ENCODE results near the gene LARGE1.

LARGE1 gene

DNA sequence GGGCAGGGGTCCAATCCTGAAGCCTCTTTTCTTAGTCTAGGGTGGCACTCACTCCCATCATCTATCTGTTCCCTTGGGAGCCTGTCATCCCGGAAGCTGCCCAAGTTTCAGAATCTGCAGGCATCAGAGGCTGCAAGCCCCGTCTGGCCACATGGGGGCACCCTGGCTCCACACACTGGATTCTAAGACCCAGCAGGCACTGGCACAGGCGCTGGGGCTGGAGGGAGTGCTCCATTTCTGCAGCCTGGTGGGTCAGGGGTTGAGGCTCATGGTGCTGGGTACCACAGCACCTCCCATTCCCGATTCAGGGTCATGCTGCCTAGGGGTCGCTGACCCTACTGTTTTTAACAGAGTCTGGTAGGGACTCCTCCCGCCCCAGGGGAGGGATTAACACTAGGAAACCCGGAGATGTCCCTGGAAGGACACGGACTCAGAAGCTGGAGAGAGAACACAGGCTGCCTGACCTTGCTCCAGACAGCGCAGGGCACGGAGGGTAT is 618.2 kb downstream of the LARGE1 start:
- TF ChIP-seq POLR2AphosphoS5 (IDR thresholded peaks at IDR 0.05; ENCODE audit: low read depth, low read length), result no peak
- TF ChIP-seq SIN3A (IDR thresholded peaks at IDR 0.05; ENCODE audit: borderline replicate concordance, insufficient read depth, low read length), result no peak
- TF ChIP-seq TAF1 (IDR thresholded peaks at IDR 0.05; ENCODE audit: borderline replicate concordance, insufficient read depth, low read length), result no peak
- TF ChIP-seq, protein P1, sequence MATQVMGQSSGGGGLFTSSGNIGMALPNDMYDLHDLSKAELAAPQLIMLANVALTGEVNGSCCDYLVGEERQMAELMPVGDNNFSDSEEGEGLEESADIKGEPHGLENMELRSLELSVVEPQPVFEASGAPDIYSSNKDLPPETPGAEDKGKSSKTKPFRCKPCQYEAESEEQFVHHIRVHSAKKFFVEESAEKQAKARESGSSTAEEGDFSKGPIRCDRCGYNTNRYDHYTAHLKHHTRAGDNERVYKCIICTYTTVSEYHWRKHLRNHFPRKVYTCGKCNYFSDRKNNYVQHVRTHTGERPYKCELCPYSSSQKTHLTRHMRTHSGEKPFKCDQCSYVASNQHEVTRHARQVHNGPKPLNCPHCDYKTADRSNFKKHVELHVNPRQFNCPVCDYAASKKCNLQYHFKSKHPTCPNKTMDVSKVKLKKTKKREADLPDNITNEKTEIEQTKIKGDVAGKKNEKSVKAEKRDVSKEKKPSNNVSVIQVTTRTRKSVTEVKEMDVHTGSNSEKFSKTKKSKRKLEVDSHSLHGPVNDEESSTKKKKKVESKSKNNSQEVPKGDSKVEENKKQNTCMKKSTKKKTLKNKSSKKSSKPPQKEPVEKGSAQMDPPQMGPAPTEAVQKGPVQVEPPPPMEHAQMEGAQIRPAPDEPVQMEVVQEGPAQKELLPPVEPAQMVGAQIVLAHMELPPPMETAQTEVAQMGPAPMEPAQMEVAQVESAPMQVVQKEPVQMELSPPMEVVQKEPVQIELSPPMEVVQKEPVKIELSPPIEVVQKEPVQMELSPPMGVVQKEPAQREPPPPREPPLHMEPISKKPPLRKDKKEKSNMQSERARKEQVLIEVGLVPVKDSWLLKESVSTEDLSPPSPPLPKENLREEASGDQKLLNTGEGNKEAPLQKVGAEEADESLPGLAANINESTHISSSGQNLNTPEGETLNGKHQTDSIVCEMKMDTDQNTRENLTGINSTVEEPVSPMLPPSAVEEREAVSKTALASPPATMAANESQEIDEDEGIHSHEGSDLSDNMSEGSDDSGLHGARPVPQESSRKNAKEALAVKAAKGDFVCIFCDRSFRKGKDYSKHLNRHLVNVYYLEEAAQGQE (IDR thresholded peaks at IDR 0.05; ENCODE audit: insufficient read depth in 1 of 2, low read depth in 2 of 2, low read length in 2 of 2), result no peak
- no peak for TF ChIP-seq FOXP2 (optimal IDR thresholded peaks at IDR 0.05; ENCODE audit: borderline replicate concordance, extremely low read depth, extremely low read length, insufficient read depth)

DNA sequence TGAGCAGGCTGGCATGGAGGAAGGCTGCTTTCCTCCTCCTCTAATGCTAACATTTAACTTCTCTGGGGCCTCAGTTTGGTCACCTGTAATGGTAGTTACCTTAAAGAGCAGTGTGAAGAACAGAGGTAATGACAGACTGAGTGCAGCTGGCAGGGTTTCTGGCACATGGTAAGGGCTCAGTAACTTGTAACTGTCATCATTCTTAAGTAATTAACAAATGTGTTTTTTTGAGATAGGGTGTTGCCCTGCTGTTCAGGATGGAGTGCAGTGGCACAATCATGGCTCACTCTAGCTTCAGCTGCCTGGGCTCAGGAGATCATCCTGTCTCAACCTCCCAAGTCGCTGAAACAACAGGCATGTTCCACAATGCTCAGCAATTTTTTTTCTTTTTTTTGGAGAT is 620.1 kb downstream of the LARGE1 start:
- TF ChIP-seq, protein P1 (IDR thresholded peaks at IDR 0.05; ENCODE audit: insufficient read depth in 1 of 2, low read depth in 2 of 2, low read length in 2 of 2), result no peak
- TF ChIP-seq POLR2AphosphoS5 (IDR thresholded peaks at IDR 0.05; ENCODE audit: low read depth, low read length) (no peak), FOXP2 (optimal IDR thresholded peaks at IDR 0.05; ENCODE audit: borderline replicate concordance, extremely low read depth, extremely low read length, insufficient read depth) (no peak), SIN3A (IDR thresholded peaks at IDR 0.05; ENCODE audit: borderline replicate concordance, insufficient read depth, low read length) (no peak), TAF1 (IDR thresholded peaks at IDR 0.05; ENCODE audit: borderline replicate concordance, insufficient read depth, low read length) (no peak)

DNA sequence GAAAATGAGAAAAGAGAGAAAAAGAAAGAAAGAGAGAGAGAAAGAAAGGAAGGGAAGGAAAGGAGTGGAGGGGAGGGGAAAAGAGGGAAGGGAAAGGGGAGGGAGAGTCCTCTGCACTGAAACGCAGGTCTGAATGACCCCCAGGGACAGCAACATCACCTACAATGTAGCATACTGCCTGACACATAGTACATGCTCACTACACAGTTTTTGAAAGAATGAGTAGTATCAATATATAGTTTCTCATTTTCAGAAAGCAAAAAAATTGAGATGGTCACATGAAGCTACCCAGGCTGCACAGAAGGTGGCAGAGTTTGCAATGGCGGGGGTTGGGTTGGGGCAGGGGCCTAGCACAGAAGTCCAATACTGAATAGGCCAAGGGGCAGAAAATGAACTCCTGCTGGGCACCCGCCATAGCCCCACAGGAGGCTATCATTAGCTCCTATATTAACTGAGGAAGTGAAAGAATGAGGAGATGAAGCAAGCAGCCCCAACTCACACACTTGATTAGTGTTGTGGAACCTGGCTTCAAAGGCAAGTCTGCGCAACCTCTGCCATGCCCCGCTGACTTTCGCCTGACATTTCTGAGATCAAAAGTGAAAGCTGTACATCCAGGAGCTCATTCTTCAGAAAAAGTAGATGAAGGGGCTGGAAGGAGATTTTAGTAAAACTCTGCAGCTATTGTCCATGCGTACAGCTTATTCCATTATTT is 620.9 kb downstream of the LARGE1 start:
- TF ChIP-seq TAF1 (IDR thresholded peaks at IDR 0.05; ENCODE audit: borderline replicate concordance, insufficient read depth, low read length), result no peak
- TF ChIP-seq, protein P1 (IDR thresholded peaks at IDR 0.05; ENCODE audit: insufficient read depth in 1 of 2, low read depth in 2 of 2, low read length in 2 of 2), result no peak
- no peak for TF ChIP-seq FOXP2 (optimal IDR thresholded peaks at IDR 0.05; ENCODE audit: borderline replicate concordance, extremely low read depth, extremely low read length, insufficient read depth)
- TF ChIP-seq POLR2AphosphoS5 (IDR thresholded peaks at IDR 0.05; ENCODE audit: low read depth, low read length), result no peak
- TF ChIP-seq SIN3A (IDR thresholded peaks at IDR 0.05; ENCODE audit: borderline replicate concordance, insufficient read depth, low read length), result no peak

DNA sequence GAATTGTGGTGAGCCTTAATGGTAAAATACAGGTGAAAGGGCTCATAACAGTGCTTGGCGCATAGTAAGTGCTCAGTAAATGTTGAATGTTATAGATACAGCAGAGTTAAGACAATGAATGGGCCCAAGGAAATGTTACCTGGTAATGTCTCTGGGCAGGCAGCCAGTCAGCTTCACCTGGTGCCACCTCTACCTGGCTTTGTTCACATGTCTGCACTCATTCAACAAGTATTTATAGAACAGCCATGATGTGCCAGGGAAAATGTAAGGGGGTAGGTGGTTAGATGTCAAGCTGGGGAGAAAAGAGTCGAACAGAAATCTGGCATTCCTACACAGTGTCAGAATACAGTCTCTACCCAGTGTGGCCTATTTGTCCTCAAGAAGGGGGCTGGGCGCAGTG is 623.3 kb downstream of the LARGE1 start:
- TF ChIP-seq TAF1 (IDR thresholded peaks at IDR 0.05; ENCODE audit: borderline replicate concordance, insufficient read depth, low read length) (no peak), FOXP2 (optimal IDR thresholded peaks at IDR 0.05; ENCODE audit: borderline replicate concordance, extremely low read depth, extremely low read length, insufficient read depth) (no peak), POLR2AphosphoS5 (IDR thresholded peaks at IDR 0.05; ENCODE audit: low read depth, low read length) (no peak), SIN3A (IDR thresholded peaks at IDR 0.05; ENCODE audit: borderline replicate concordance, insufficient read depth, low read length) (no peak)
- TF ChIP-seq, protein P1 (IDR thresholded peaks at IDR 0.05; ENCODE audit: insufficient read depth in 1 of 2, low read depth in 2 of 2, low read length in 2 of 2), result no peak
